HG02678 (cell line): Measurements from ENCODE around the gene KSR1.

ENCODE experiments used
- ATAC-seq: cut with Tn5 transposase; IDR thresholded peaks from one replicate; pipeline ENCODE4 v1.9.1; 2021; ENCODE audit warnings: mild to moderate bottlenecking, moderate library complexity; ENCODE audit not compliant: unreplicated experiment

Gene KSR1

DNA sequence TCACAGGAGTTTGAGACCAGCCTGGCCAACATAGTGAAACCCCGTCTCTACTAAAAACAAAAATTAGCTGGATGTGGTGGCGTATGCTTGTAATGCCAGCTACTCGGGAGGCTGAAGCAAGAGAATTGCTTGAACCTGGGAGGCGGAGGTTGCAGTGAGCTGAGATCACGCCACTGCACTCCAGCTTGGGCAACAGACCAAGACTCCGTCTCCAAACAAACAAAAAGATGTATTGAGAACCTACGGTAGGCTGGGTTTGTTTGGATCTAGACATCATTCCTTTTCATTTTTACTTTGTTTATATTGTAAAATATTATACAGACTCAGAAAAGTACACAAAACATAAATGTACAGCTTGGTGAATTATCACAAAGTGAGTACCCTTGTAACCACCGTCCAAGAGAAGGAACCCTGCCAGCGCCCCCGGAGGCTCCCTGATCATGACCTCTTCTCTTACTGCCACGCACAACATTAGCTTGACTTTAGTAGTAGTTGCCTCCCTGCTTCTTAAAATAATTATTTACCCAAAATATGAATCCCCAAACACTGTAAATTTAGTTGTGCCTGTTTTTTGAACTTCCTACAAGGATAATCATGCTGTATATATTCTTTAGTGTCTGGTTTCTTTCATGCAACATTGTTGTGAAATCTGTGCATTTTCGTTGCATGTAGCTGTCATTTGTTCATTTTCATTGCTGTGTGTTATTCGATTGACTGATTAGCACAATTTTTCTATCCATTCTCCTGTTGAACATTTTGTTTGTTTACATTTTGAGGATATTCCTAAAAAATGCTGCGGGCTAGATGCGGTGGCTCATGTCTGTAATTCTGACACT lies 56.5 kb downstream of the KSR1 start:
- ATAC-seq: no peak

DNA sequence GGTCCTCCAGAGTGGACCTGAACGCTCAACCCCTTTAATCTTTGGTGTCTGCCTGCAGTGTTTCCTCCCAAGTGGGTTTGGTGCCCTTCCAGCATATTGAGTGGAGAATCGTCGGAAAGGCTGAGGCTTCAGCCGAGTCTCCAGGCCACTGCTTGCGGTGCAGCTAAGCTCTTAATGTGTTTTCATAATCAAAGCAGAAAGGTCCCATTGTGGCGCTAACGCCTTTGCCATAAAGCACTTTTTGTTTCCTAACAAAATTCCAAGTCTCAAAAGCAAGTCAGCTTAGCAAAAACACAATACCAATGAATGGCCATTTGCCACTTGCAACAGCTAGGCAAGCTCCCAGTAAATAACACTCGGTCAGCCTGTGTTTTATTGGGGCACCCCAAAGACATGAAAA lies 57.6 kb downstream of the KSR1 start:
- ATAC-seq: no peak

DNA sequence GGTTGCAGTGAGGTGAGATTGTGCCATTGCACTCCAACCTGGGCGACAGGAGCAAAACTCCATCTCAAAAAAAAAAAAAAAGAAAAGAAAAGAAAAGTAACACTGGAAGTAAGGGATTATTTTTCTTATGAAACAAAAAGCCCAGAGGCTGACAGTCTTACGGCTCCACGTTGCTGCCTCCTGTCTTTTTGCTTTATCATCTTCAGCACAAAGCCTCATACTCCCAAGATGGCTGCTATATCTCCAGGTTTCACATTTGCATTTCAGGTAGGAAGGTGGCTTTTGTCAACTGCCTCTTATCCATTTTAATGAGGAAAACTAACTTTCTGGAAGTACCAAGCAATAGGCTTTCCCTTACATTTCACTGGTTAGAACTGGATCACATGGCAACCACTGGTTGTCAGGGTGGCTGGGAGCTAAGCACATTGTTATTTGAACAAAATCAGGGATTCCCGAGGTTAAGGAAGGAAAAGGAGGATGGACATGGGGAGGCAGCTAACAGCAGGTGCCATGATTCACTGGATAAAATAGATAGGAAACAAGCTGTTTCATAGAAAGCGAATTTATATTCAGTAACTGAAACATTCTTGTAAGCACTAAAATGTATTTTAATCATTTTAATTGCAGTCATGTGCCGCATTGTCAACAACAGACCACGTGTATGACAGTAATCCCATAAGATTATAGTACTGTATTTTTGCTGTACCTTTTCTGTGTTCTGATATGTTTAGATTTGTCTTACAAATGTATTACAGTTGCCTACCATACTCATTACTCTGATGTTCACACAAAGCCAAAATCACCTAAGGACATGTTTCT lies 58.6 kb downstream of the KSR1 start:
- ATAC-seq: no peak

DNA sequence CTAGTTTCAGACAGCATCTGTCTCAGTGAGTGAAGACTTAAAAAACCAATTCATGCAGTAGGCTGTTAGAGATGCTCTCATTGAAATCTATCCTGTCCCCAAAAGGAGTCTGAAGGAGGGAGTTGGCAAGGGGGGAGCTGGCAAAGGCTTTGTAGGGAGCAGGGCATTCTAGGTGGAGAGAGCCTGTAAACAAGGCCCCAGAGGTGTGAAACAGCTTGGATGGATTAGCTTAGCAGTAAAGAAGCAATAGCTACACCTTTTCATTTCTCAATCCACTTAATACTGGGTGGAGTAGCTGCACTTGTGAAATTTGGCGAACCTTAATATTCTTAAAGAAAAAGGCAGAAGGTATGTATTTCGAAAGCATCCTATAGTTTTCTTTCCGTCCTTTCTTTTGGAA lies 61.8 kb downstream of the KSR1 start:
- ATAC-seq: no peak

DNA sequence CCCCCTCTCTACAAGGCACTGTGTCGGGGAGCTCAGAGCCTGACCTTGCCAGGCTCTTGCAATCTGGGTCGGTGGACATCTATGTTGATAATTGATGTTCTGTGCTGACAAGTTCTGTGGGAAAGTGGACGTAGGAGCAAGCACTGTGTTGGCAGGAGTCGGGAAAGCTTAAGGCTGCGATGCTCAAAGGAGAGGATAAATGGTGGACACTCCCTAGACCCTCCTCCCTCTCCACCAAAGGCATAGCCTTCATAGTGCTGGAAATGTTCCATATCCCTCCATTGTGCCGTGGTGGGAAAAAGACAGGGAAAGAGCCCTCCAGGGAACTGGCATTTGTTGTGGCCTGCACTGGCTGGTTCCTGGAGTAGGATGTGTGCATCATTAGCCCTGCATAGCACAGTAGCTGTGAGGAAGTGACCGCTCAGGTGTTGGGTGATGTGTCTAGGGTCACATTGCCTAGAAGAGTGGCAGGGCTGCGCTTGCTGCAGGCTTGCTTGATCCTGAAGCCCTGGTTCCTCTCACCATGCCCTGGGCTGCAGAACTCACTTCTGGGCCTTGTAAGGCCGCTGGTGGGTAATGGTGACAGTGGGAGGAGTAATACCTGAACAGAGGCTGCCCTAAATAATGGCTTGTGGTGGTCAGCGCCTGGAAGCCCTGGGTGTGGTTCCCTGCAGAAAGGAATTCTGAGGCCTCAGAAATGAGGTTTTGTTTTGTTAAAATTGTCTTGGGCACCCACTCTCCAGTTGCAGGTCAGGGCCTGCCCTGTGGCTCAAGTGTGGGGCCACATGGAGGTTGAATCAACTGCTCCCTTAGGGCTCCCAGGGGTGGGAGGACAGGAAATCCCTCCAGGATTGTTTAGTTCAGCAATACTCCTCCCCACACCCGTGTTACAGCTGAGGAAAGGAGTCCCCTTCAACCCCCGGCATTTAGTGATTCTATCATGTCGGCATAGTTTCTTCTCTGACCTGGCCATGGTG lies 62.6 kb downstream of the KSR1 start:
- ATAC-seq: peak; percentile 16

DNA sequence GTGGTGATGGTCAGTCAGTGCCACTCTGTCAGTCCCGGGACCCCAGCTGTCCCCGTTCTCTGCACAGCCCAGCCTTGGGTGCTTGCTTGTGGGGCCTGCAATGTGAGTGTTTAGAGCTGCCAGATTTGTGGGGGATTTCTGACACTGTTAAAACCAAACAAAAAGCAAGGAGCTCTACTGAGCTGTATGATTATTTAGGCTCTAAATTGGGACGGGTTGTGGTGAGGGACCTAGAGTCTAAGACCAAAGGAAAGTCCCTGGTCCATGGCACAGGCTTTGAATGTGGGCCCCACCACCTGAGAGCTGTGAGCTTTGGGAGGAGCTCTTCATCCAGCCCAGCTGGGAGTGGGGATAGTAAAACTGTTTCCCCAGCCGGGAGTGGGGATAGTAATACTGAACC lies 63.3 kb downstream of the KSR1 start:
- ATAC-seq: peak; percentile 76

DNA sequence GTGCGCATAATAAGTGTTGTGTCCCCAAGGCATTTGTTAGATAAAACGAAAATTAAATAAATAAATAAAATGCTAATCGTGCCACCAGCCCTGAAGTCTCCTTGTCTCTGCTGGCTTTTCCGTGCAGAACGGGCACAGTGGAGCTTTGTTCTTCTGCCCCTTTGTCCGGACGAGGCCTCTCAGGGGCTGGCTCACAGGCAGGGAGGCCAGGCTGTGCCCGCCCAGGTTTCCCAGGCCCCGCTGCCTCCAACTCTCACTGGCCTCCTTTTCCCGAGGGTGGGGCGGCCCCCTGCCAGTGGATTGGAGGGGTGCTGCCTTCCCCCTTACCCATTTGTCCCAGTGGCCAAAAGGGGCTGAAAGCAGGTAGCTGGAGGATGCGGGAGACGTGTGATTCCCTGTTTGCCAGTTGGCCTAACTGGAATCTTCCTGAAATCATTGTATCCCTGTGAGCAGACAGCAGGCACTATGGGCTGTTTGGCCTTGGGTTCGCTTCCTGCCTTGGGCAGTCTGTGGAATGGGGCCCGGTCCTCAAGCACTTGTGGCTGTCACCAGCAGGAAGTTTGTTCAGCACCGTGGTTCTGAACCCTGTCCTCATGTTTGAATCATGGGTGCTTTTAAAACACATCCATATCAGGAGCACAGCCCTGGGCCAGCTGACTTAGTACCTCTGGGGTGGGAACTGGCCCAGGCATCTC lies 64.4 kb downstream of the KSR1 start:
- no peak for ATAC-seq

DNA sequence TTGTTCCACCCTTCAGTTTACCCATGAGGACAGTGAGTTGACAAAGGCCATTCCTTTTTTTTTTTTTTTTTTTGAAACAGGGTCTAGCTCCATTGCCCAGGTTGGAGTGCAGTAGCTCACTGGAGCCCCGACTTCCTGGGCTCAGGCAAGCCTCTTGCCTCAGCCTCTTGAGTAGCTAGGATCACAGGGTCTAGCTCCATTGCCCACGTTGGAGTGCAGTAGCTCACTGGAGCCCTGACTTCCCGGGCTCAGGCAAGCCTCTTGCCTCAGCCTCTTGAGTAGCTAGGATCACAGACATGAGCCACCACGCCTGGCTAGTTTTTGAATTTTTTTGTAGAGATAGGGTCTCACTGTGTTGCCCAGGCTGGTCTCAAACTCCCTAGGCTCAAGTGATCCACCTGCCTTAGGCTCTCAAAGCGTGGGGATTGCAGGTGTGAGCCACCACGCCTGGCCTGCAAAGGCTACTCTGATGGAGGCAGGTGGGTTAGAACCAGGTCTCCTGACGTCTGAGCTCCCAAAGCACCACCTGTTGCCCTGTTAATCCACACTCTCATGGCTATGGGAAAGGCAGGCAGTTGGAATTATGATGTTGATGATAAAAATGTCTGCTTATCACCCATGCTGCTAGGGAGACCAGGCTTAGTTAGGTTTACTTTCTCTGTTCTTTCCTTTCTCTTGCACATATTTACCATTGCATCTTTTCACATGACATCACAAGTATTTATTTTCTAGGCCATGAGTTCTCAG lies 65.2 kb downstream of the KSR1 start:
- no peak for ATAC-seq

DNA sequence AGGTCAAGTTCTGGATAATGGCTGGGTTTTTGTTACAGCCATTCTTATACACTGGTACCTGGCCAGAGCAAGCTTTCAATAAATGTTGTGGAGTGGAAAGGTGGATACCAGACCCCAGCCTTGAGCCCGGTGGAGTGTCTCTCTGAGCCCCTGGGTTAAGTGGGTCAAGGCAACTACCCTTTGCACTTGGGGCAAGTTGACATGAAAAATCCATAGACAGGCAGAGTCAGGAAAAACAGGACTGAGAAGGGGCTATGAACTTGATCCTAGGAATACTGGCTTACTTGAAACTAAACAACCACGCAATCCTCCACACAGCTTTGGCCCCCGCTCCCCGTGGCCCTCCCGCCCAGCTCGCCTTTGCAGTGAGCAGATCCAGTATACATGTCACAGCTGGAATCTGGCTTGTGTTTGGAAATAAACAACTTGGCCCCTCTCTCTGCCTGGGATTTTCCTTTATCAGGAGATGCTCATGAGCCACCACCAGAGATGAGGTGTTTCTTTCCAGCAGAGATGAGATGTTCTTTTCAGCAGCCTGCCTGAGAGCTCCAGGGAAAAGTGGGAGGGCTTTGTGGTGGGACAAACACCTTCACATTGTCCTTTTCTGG lies 65.9 kb downstream of the KSR1 start:
- ATAC-seq: no peak

DNA sequence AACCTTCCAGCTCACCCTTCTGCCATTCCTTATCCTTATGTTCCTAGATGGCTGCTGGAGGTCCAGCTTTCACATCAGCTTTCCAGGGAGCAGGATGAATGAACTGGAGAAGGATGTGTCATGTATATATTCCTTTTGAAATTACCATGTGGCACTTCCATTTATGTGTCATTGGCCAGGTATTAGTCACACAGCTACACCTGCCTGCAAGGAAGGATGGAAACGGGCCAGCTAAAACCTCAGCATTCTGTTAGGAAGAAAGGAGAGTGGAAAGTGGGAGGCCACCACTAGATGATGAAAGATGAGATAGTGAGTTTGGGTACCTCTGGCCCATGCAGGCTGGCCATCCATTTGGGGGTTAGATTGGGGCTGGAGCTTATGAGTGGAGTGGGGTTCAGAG lies 67.5 kb downstream of the KSR1 start:
- no peak for ATAC-seq

DNA sequence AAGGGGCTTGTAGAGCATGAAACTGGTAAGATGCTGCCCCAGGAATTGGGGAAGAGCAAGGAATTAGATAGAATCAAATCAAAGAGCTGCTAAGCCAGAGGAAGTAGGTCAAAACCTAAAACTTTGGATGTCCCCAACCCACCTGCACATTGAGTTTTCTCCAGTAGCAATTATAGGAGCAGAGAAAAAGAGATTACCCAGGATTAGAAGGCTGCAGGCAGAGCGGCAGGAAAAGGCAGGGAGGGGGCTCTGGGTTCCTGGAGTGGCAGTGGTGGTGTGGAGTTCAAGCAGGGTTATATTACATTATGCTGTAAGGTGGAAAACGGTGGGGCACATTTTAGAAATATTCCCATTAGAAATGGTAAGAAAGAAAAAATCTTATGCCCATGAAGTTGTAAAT lies 68.3 kb downstream of the KSR1 start:
- no peak for ATAC-seq

DNA sequence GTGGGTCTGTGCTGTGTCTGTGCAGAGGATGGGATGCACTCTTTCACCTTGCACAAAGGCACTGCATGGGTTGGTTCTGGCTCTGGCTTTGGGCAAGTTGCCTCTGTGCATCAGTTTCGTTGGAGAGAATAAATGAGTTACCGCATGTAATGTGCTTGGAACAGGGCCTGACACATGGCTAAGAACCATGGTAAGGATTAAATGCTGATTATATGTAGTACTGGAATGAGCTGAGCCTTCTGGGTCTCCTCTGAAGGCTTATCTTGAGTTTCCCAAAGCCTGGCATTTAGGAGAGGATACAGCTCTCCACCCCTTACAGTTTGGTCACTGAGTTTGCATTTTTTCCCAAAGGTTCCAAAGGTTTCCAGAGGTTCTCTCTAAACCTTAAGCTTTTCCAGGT lies 69.1 kb downstream of the KSR1 start:
- ATAC-seq: no peak

DNA sequence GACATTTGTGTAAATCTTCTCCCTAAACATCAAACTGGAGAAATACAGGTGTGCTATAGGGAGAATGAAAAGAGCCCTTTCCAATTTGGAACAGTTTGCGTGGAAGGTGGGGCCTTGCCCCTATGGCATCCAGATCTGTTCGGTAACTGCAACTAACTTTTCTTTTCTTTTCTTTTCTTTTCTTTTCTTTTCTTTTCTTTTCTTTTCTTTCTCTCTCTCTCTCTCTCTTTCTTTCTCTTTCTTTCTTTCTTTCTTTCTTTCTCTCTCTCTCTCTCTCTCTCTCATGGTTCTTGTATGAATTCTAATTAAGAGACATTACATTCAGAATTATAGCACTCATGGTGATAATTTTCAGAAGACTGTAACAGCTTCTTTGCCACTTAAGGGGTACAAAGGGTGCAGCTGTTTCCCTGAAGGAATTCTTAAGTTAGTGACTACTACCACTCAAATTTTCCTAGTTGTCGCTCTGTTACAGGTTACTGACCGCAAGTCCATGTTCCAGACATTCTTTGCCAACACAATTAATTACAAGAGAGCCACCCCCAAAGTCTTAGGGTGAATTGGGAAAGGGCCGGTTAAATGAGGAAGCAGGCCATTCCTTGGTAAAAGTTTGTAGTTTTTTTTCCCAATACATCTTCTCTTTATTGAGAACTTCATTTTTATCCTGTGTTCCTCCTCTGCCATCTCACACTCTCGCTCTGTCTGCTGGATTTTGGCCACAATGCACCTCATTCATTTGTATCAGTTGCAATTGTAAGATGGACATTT lies 69.8 kb downstream of the KSR1 start:
- no peak for ATAC-seq

DNA sequence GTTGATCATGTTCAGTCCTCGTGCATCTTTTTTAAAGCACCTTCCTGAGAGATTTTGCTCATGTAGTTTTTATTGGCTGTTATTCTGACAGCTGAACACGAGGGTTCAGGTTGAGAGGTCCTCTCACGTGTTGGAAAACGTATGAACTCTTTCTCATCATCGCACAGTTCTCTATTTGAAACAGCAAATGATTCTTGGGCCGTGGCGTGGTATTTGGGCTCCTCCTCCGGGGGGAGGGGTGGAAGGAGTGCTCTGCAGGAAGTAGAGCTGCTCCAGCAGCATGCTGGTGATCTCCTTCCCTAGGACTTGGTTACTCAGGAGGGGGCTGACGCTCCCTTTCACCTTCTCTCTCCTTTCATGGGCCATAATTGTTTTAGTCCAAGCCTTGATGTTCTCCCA lies 70.4 kb downstream of the KSR1 start:
- peak; percentile 61 for ATAC-seq

DNA sequence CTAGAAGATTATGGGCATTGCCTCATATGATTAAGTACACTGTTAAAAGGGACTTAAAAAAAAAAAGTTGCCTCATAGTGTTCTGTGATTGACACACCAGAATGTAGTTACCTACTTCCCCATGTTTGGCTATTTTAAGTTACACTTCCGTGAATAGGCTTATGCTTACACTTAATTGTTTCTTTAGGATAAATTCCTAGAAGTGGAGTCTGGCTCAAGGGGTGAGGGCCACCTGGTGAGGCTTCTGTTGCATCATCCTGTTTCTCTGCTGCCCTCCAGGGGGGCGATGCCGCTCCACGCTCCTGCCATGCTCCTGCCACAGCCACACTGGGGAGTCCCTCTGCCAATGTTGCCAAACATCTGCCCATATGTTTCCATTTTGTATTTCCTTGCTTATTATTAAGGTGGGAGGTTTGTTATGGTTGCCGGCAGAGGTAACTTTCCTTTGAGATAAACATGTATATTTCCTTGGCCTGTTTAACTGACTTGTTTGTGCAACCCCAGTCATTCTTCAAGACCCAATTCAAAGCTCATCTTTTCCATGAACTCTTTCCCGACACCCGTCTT lies 73.1 kb downstream of the KSR1 start:
- no peak for ATAC-seq

DNA sequence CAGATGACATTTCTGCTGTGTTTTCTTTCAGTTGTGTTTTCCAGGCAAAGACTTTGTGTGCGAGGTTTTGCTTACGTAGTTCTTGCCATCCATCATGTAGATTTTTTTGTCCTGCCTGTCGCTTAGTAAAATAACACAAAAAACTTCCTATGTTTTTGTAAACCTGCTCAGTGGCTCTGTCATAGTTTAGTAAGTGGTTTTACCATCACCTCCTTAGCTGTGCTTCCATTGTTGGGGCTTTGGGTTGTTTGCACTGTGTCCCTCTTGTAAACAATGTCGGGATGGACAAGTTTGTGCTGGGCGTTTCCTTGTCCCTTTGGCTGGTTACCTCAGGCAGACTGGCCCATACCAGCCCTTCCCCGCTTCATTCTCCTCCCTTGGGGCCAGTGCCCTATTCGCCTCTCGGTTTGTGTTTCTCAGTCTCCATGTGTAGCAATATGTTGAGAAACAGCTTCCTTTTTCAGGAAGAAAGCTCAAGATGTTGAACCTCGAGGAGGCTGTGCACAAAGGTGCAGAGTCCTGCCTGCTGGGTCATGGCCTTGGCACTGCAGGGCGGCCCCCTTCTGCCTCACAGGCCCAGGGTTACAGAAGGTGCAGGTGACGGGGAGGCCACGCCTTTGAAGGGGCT lies 74.6 kb downstream of the KSR1 start:
- ATAC-seq: peak; percentile 49

DNA sequence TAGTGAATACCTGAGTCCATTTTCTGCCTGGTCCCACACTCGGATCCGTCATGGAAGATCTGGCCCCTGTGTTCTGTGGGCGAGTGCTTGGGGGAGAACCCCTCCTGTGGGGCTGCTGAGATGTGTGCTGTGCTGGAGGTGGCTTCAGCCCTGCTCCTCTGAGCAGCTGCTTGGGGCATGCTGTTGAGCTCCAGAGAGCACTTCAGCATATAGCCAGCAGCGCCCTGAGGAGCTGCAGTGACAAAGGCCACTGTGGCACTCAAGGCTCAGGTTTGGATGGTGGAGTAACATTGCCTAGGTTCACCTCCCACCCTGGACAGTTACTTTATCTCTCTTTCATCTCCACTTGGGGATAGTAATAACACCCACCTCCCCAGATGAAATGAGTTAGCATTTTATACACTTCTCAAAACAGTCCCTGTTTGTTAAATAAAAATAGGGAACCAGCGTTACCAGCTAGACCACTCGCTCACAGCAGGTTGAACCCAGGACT lies 75.3 kb downstream of the KSR1 start:
- ATAC-seq: peak; percentile 20
